Medulla oblongata (tissue), 1 donor: Measurements from ENCODE around the gene C1orf210.
A peak's percentile ranks its signal among the peaks of the same experiment; 100 is the strongest.

Source experiments
- DNase-seq: peaks from one replicate; pipeline ENCODE4 v3.0.0-alpha.2; 2015; ENCODE audit errors: extremely low spot score

The C1orf210 gene

DNA sequence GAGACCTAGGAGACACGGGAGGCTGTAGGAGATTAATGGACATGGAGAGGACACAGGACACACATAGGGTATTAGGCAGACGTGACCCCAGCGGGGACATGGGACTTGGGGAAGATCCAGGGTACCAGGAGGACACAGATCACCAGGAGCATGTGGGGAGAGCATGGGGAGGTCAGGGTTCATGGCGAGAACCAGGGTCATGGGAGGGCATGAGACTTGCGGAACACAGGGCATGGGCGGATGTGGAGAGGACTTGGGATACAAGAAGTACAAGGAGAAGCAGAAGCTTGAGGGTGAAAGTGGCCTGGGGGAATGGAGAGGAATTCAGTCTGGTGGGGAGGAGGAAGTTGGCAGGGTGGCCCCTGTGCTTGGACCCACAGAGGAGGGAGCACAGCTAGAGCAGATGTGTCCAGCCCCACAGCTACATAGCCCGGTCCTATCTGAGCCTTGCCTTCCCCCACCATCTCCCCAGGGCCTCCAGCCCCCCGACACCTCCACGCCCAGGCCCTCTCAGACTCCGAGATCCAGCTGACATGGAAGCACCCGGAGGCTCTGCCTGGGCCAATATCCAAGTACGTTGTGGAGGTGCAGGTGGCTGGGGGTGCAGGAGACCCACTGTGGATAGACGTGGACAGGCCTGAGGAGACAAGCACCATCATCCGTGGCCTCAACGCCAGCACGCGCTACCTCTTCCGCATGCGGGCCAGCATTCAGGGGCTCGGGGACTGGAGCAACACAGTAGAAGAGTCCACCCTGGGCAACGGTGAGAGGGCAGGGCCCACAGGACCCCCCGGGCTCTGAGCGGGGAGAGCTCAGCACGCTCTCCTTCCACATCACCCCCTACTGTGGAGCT, 27.5 kb upstream of the C1orf210 start:
- no peak for DNase-seq

GRCh38 chr1:43312212-43312623, 26.8 kb upstream of the C1orf210 start:
- DNase-seq = no peak

GRCh38 chr1:43311521-43311920, 26.1 kb upstream of the C1orf210 start:
- no peak for DNase-seq

GRCh38 chr1:43309405-43310025, 24.1 kb upstream of the C1orf210 start:
- DNase-seq = no peak

DNA sequence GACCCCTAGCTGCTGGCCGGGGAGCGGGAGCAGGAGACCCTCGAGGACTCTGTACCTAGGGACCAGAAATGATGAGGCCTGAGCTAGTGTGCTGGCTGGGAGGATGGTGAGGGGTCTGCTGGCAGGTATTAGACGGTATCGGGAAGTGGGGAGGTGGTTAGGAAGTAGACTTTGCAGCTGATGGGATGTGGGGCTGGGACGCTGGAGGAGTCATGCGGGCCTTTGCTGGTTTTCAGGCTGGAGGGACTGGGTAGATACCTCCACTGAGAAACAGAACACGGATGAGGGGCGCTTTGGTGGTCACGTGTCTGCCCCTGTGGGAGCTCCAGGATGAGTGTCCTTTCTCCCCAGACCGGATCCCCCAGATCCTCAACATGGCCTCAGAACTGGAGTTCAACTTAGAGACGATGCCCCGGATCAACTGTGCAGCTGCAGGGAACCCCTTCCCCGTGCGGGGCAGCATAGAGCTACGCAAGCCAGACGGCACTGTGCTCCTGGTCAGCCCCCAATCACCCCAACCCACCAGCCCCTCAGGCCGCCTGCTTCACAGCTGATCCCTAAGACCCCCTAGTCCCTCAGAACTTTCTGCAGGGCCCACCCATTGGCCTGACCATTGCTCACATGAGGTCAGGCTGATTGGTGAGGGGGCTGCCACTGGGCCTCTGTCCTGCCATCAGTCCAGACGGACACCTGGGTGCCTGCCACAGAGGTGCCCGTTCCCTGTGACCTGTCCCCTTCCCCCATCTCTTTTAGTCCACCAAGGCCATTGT, 23.4 kb upstream of the C1orf210 start:
- DNase-seq = no peak

- DNase-seq = no peak
These were observed 22.2 kb upstream of the C1orf210 start for GRCh38 chr1:43307458-43308158.

DNA sequence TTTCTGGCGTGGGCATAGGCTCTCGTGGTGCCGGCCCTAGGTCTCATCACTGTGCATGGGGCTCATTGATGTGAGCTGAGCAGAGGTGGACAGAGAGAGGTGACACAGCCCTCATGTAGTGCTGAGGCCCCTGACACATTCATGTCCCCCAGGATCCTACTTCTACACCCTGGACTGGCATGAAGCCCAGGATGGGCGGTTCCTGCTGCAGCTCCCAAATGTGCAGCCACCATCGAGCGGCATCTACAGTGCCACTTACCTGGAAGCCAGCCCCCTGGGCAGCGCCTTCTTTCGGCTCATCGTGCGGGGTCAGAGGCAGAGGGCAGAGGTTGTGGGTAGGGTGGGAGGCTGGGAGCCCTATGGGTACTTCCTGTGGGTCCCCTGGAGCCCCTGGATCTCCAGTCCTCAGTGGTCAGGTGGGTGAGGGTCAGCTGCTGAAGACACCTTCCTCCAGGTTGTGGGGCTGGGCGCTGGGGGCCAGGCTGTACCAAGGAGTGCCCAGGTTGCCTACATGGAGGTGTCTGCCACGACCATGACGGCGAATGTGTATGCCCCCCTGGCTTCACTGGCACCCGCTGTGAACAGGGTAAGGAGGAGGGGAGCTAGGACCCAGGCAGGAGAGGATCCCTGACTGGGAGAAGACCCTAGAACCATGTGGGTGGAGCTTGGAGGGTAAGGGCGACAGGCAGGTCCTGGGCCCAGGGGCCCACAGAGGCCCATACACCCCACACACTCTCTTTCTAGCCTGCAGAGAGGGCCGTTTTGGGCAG, 21.5 kb upstream of the C1orf210 start:
- DNase-seq = no peak

GRCh38 chr1:43305926-43306687, 20.7 kb upstream of the C1orf210 start:
- DNase-seq = no peak

- DNase-seq = no peak
These were observed 20.1 kb upstream of the C1orf210 start for GRCh38 chr1:43305461-43305860.

DNA sequence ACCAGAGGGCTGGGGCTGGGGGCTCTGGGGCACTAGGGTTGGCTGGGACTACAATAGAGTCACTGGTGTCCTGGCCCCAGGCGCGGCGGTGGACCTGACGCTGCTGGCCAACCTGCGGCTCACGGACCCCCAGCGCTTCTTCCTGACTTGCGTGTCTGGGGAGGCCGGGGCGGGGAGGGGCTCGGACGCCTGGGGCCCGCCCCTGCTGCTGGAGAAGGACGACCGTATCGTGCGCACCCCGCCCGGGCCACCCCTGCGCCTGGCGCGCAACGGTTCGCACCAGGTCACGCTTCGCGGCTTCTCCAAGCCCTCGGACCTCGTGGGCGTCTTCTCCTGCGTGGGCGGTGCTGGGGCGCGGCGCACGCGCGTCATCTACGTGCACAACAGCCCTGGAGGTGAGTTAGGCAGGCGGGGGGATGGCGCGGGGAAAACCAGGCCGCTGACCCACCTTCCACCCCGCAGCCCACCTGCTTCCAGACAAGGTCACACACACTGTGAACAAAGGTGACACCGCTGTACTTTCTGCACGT, 19.5 kb upstream of the C1orf210 start:
- no peak for DNase-seq

DNA sequence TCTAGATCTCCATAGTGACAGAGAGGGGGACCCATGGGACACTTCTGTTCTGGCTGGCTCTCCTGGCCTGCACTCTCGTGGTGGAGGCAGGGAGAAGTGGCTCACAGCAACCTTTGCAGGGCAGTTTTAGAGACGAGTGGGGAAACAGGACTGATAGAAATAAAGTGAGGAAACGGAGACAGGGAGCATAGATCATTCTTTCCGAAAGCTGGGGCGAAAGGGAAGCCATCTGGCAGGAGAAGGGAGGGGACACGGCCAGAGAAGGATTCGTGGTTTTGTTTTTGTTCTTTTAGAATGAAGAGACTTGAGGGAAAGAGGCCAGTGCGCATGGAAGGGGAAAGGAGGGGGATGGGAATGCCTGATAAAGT, 18.9 kb upstream of the C1orf210 start:
- DNase-seq = no peak

DNA sequence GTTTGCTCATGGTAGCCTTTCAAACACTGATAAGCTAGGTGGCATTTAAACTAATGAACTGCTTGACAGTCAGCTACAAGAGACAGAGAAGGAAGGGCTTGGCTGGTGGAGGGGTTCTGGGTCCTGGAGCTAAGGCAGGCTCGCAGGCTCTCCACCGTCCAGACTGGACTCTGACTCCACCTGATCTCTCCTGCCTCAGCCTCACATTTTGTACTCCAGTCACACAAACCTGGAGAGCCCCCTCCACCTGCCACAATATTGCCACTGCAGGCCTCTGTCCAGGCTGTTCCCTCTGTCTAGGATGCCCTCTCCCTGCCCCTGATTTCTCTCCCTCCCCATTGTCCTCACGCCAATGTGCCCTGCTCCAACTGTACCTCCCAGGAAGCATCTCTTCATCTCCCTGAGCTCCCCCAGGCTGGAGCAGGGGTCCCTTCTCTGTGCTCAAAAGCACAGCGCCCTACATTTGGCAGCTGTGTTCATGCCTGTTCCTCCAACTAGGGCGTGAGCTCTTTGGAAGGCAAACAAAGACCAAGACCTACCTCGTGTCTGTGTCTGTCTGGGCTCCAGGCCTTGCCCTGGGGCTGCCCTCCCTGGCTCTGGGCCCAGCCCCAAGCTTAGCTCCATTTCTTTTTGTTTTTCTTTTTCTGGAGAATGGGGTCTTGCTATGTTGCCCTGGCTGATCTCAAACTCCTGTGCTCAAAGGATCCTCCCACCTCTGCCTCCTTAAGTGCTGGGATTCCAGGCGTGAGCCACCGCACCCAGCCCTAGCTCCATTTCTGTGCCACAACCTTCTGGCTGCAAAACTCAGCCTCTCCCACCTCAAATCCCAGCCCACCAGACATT, 18.3 kb upstream of the C1orf210 start:
- no peak for DNase-seq

DNA sequence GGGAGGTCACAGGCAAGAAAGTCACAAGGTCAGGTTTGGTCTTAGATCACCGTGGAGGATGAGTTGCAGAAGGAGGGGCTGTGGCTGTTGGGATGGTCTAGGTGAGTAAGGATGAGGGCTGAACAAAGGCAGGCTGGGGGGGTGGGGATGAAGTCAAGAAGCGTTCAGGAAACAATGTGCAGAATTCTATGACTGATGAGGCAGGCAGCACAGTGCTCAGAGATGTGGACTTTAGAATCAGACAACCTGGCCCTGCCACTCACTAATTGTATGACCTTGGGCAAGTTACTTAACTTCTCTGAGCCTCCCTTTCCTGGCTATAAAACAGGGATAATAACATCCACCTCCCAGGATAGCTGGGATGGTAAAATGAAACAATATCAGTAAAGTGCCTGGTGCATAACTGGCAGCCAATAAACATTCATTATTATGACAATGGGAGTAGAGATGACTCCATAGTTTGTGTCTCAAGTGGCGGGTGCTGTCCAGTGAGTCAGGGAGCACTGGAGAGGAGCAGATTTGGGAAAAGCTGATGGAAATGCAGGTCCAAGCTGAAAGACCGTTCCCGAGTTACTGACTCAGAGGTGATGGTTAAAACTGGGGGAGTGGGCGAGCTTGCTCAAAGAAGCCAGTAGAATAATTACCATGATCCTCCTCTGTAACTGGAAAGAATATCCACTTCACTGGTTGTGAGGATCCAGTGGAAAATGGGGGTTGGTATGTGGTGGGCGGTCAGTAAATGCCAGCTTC, 17.5 kb upstream of the C1orf210 start:
- DNase-seq = no peak

- peak; percentile 58 for DNase-seq
These were observed 16.8 kb upstream of the C1orf210 start for GRCh38 chr1:43302201-43302600.

DNA sequence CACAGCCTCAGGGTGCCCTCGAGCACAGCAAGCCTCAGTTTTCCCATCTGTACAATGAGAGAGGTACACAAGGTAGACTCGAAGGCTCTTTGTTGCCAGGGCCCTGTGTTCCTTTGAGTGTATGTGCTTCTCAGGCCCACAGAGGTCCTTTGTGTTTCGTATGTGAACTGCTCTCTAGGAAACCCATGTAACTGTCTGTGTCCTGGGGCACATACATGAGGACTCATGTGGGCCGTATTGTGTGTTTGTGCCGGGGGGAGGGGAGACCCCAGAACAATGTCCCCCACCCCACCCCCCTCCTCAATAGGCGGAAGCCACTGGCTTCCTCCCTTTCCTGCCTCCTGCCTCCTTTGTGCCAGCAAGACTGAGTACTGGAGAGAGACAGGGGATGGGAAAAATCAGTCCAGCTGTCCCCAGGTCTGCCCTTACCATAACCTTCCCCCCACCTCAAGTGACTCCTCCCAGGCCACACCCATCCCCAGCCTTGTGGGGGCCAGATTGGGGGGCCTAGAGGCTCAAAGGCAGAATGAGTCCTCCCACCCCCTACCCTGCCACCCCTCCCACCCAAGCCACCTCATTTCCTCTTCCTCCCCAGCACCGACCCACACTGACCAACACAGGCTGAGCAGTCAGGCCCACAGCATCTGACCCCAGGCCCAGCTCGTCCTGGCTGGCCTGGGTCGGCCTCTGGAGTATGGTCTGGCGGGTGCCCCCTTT, 15.2 kb upstream of the C1orf210 start, which contains the start of gene TIE1:
TIE1 (plus strand) TSS at position 605 of the 717 bp plus-strand sequence; CDS start at position 695, 90 bp downstream.
- no peak for DNase-seq

DNA sequence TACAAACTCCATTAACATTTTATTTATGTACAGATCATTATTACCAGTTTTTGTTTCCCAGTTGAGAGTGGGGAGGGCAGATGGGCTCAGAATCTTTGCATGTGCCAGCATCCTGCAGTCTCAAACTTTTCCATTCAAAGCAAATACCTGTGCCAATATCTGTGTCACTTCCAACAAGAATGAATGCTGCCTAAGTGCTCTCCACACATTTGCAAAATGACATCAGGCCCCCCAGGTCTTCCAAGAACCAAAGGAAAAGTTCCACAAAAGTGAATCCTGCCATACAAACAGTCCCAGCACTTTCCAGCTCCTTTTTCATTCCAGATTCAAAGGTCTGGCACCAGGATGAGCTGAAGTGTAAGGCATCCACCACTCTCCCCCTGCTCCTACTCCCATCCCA, 13.7 kb upstream of the C1orf210 start:
- DNase-seq = no peak

GRCh38 chr1:43298055-43298454, 12.7 kb upstream of the C1orf210 start:
- no peak for DNase-seq

DNA sequence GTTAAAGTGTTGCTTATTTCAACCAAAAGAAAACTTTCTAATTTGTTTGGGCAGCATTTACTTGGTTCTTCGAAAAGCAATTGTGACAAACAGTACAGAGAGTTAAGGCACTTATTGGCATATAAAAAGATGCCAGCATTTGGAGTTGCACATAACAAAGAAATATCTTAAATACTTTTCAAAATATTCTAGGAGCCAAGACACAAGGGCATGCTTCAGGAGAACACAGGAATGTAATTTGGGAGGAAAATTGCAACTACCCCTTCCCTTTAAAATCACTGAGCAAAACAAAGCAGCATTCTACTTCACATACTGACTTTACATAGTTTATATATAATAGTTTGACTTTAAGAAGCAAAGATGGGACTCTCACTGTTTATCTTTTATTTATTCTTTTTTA, 10.8 kb upstream of the C1orf210 start:
- no peak for DNase-seq
